Esophagus squamous epithelium (tissue), 5 donors: ENCODE measurements around the gene CFAP90. TPM values are rescaled to one million over a fixed set of nuclear protein-coding genes. Genes with fewer than 3 reads are reported as not detected.
A peak's percentile ranks its signal among the peaks of the same experiment; 100 is the strongest.

ENCODE experiments used
- DNase-seq: peaks from one replicate; lab custom pipeline; 2025; lab: John Stamatoyannopoulos, UW
- H3K27ac ChIP-seq, 4 donors: fragments of 200-600 bp; sonication (generic); one replicate each; pipeline ENCODE4 v1.5.1; 2016 to 2019; ENCODE audit warnings: mild to moderate bottlenecking in 1 of 4
- H3K27me3 ChIP-seq, 4 donors: fragments of 200-600 bp; sonication (generic); 1 replicate in 3 of 4; 2 replicates in 1 of 4; pipeline versions ENCODE4 v1.5.1 to v1.6.0; 2017 to 2021; ENCODE audit warnings: antibody characterized with exemption in 1 of 4
- H3K36me3 ChIP-seq, 3 donors: fragments of 200-600 bp; sonication (generic); one replicate each; pipeline ENCODE4 v1.5.1; 2016 to 2019
- H3K4me1 ChIP-seq, 3 donors: fragments of 200-600 bp; sonication (generic); one replicate each; pipeline ENCODE4 v1.5.1; 2017 to 2019
- H3K4me3 ChIP-seq, 4 donors: fragments of 200-600 bp; sonication (generic); 1 replicate in 3 of 4; 2 replicates in 1 of 4; pipeline ENCODE4 v1.5.1; 2016 to 2019; ENCODE audit warnings: mild to moderate bottlenecking in 2 of 4, moderate library complexity in 1 of 4
- H3K9me3 ChIP-seq, 3 donors: fragments of 200-600 bp; sonication (generic); one replicate each; pipeline ENCODE4 v1.5.1; 2016 to 2019
- POLR2A ChIP-seq, 4 donors: fragments of 450-650 bp; IDR thresholded peaks; one replicate each; pipeline ENCODE4 v1.6.1; 2017; ENCODE audit warnings: antibody characterized with exemption in 4 of 4, mild to moderate bottlenecking in 4 of 4, moderate library complexity in 3 of 4
- WGBS, 2 donors: methylation state at CpG; one replicate each; pipeline ENCODE4 v1.1.5; 2018; 5-methylcytosine and 5-hydroxymethylcytosine counted together
- intact Hi-C: fragments of 100-400 bp; cut with DNase I; formaldehyde crosslinking; loops from one replicate; pipeline ENCODE4 v1.15.0; 2022
- total RNA-seq, 4 donors: library from RNA; depleted of rRNA; stranded (reverse); fragments of >200 nt; gene quantifications; one replicate each; pipeline ENCODE4 v1.1.0, GENCODE V29; 2016
- TF ChIP-seq, protein P1 (sequence below), 6 experiments: fragments of 450-650 bp in 4 of 6; fragments of 200-600 bp in 2 of 6; sonication (generic) in 2 of 6; IDR thresholded peaks; one replicate each; pipeline ENCODE4 v1.5.1; 2016 to 2019; ENCODE audit warnings: antibody characterized with exemption in 6 of 6, mild to moderate bottlenecking in 4 of 6, moderate library complexity in 4 of 6
- donor health status: DM: yes; HTN: yes; CAD: no.

The CFAP90 gene, protein sequence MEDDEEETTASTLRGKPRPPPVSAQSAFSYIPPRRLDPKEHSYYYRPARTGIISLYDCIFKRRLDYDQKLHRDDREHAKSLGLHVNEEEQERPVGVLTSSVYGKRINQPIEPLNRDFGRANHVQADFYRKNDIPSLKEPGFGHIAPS
- not detected for total RNA-seq

DNA sequence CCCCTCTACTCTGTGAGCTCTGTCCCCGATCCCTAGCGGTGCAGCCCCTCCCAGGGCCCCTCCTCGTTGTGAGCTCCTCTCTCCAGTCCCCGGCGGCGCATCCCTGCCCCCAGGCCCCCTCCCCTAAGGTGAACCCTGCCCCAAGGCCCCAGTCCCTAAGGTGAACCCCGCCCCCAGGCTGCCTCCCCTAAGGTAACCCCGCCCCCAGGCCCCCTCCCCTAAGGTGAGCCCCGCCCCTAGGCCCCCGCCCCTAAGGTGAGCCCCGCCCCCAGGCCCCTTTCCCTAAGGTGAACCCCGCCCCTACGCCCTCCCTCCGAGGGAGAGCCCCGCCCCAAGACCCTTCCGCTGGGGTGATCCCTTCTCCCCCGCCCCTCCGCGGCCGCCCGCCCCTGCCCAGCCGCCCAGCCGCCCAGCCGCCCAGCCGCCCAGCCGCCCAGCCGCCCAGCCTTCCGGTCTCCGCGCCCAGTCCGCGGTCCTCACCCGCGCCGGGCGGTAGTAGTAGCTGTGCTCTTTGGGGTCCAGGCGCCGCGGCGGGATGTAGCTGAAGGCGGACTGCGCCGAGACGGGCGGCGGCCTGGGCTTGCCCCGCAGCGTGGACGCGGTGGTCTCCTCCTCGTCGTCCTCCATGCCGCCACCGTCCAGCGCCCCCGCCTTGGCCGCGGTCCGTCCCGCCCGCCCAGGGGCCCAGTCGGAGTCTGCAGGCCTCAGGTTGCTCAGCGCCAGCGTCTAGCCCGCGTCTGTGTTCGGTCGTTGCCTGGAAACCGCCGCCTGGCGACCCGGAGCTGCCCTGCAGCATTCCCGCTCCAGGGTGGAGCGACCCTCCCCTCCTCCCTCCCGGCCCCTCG is at the start of gene CFAP90:
CFAP90 (minus strand) TSS at position 739 of the 845 bp plus-strand sequence; CDS start at position 627, 112 bp downstream.
- Histone ChIP-seq H3K4me1 (peaks cover 9 to 27% (median 19%) of the 10 kb centered on the region in 3 donors), H3K9me3 (no peaks in the 10 kb centered on the region), H3K4me3 (peak within 1 kb of the TSS; percentile 37 to 72 (median 49)), H3K36me3 (no peaks in the 10 kb centered on the region), H3K27ac (no peak within 1 kb of the TSS), H3K27me3 (peaks cover 0 to 46% (median 3%) of the 10 kb centered on the region in 4 donors)
- intact Hi-C loops, result no loop called here
- no peak for TF ChIP-seq POLR2A (IDR thresholded peaks at IDR 0.05)
- TF ChIP-seq, protein P1, sequence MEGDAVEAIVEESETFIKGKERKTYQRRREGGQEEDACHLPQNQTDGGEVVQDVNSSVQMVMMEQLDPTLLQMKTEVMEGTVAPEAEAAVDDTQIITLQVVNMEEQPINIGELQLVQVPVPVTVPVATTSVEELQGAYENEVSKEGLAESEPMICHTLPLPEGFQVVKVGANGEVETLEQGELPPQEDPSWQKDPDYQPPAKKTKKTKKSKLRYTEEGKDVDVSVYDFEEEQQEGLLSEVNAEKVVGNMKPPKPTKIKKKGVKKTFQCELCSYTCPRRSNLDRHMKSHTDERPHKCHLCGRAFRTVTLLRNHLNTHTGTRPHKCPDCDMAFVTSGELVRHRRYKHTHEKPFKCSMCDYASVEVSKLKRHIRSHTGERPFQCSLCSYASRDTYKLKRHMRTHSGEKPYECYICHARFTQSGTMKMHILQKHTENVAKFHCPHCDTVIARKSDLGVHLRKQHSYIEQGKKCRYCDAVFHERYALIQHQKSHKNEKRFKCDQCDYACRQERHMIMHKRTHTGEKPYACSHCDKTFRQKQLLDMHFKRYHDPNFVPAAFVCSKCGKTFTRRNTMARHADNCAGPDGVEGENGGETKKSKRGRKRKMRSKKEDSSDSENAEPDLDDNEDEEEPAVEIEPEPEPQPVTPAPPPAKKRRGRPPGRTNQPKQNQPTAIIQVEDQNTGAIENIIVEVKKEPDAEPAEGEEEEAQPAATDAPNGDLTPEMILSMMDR (IDR thresholded peaks at IDR 0.05), result peak in 2 of 6 experiments; percentile 5 to 24
- WGBS, 2 donors, result 0% methylated on average over 1 of the region's 76 CpGs; no CpG with 5 or more reads in 1 of the 2 donors
- no peak for DNase-seq

DNA sequence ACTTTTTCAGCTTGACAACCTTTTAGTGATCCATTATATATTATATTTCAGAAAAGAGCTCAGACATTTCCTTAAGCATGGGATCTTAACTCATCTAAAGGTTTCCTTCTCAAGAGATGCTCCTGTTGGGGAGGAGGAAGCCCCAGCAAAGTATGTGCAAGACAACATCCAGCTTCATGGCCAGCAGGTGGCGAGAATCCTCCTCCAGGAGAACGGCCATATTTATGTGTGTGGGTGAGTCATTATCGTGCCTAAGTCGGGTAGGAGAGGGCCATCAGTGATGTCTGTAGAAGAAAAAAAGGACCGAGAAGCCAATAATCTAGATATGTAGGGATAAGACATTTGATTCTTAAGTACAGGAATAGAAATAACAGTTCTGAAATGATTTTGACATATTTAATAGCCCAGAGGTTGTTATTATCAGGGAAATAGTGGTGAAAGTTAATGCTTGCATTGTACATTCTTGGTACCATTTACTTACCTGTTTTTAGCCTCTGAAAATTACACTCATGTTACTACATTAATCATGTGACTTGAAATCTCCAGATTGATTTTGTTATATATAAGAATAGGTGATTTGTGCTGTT is 46.2 kb upstream of the CFAP90 start:
- H3K4me3 ChIP-seq, result no peak overlapping the region
- H3K27ac ChIP-seq, result no peak overlapping the region
- H3K27me3 ChIP-seq, result no peaks in the 10 kb centered on the region
- WGBS, 2 donors, result 56 to 63% methylated on average over 5 of the region's 5 CpGs
- intact Hi-C loops, result no loop called here
- H3K9me3 ChIP-seq, result no peaks in the 10 kb centered on the region
- peaks cover 0 to 100% (median 37%) of the 10 kb centered on the region in 3 donors for H3K36me3 ChIP-seq
- no peak for DNase-seq
- TF ChIP-seq, protein P1 (IDR thresholded peaks at IDR 0.05), result peak in 1 of 6 experiments; percentile 21
- TF ChIP-seq POLR2A (IDR thresholded peaks at IDR 0.05), result no peak
- H3K4me1 ChIP-seq, result no peaks in the 10 kb centered on the region

DNA sequence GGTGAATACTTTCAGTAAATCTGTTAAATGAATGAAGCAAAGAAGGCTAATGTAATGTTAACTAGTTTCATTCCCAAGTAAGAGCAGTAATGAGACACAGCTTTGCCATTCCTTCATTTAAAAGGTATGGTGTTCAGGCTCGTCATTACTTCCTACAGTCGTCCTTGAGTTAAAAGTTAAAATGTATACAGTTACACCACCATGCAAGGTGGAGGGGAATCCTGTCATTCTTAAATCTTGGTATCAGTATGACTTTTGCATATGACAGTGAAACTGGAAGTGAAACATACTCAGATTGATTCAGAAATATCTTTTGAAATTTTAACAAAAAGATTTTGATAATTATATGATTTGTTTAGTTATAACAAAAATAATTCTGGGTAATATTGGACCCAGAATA is 43.9 kb upstream of the CFAP90 start:
- no peak for TF ChIP-seq POLR2A (IDR thresholded peaks at IDR 0.05)
- TF ChIP-seq, protein P1 (IDR thresholded peaks at IDR 0.05), result no peak
- H3K9me3 ChIP-seq, result no peaks in the 10 kb centered on the region
- H3K27ac ChIP-seq, result no peak overlapping the region
- H3K4me3 ChIP-seq, result no peak overlapping the region
- intact Hi-C loops, result no loop called here
- DNase-seq, result no peak
- H3K36me3 ChIP-seq, result peaks cover 0 to 100% (median 40%) of the 10 kb centered on the region in 3 donors
- no peaks in the 10 kb centered on the region for H3K4me1 ChIP-seq
- H3K27me3 ChIP-seq, result no peaks in the 10 kb centered on the region
- 72 to 73% methylated on average over 2 of the region's 2 CpGs for WGBS, 2 donors

DNA sequence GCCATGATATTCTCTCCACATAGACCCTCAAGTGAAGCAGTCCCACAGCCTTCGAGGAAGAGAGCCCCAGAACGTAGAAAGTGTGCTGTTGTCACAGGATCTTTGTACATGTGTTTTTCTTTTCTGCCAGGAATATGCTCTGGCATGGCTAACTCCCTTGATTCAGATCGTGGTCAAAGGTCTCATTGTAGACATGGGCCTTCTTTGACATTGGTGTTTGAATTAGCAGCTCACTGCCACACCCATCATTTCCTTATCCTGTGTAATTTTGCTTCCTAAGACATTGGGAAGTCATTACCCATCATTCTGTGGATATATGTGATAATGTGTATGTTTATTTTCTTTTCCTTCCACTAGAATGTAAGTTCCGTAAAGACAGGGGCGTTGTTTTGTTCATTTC is 43.5 kb upstream of the CFAP90 start:
- no peak for DNase-seq
- TF ChIP-seq, protein P1 (IDR thresholded peaks at IDR 0.05), result no peak
- no peak for TF ChIP-seq POLR2A (IDR thresholded peaks at IDR 0.05)
- Histone ChIP-seq H3K9me3 (no peaks in the 10 kb centered on the region), H3K27ac (no peak overlapping the region), H3K36me3 (peaks cover 0 to 100% (median 38%) of the 10 kb centered on the region in 3 donors), H3K27me3 (no peaks in the 10 kb centered on the region), H3K4me3 (no peak overlapping the region), H3K4me1 (no peaks in the 10 kb centered on the region)
- WGBS, 2 donors, result 78 to 80% methylated on average over 5 of the region's 5 CpGs
- intact Hi-C loops, result no loop called here
